Measurements from ENCODE around the gene CCDC57. TPM values are rescaled to one million over a fixed set of nuclear protein-coding genes. Genes with fewer than 3 reads are reported as not detected.

CCDC57 gene
- total and polyA plus RNA-seq, 2 of the 8 experiments (the other 6 are each of a cell fraction or from before 2014, with no cell fraction given), result 8.4 to 12.9 TPM

- no peak overlapping the region for H2BK120ac ChIP-seq (replicated peaks; ENCODE audit: low read depth, low read length)
- no peak overlapping the region for H4K5ac ChIP-seq (ENCODE audit: insufficient read length, low read depth, low read length)
- no peak overlapping the region for H2AK5ac ChIP-seq (ENCODE audit: low read depth, low read length)
- ChIA-PET CTCF (ENCODE audit: partially characterized antibody) (interaction anchor here (0.9 to 5.4 kb wide), 5 partner anchors 8 to 97 kb away, joined by 3 to 40 read pairs (median 3); partner anchors contain the start of genes DUS1L and RAC3), POLR2A (ENCODE audit: partially characterized antibody) (interaction anchor here (0.8 to 13.2 kb wide), 16 partner anchors 9 to 145 kb away, joined by 3 to 161 read pairs (median 4); partner anchors contain the start of genes DUS1L and RAC3)
- H3K4me2 ChIP-seq (ENCODE audit: insufficient read depth in 1 of 2, low read depth in 2 of 2, low read length in 2 of 2), result no peak overlapping the region
- H3K9ac ChIP-seq (replicated peaks in 1 of 4; ENCODE audit: extremely low read depth in 1 of 4, low read depth in 3 of 4, low read length in 3 of 4), result no peak overlapping the region
- no peak overlapping the region for H3K56ac ChIP-seq (replicated peaks; ENCODE audit: insufficient read length, low read depth, low read length)
- H4K20me1 ChIP-seq (replicated peaks in 1 of 2; ENCODE audit: control insufficient read depth in 1 of 2, insufficient read depth in 2 of 2, low read length in 2 of 2), result peaks cover 4 to 21% of the 10 kb centered on the region in 2 experiments
- 96% methylated on average over 23 of the region's 29 CpGs; no CpG with 5 or more reads in 1 of the 2 experiments for WGBS, 2 experiments (ENCODE audit: extremely low coverage in 1 of 2, insufficient coverage in 1 of 2, insufficient read length in 1 of 2, insufficient replicate concordance in 2 of 2, low coverage in 1 of 2, low lambda C conversion rate in 2 of 2, missing lambda C conversion rate in 1 of 2)
- H3K23me2 ChIP-seq (ENCODE audit: low read depth, low read length), result peaks cover 6% of the 10 kb centered on the region; the same call in 1 of the 2 replicates
- peaks cover 6% of the 10 kb centered on the region; the same call in 1 of the 2 replicates for H3K79me1 ChIP-seq (ENCODE audit: low read depth, low read length)
- H2BK15ac ChIP-seq (ENCODE audit: low read length), result no peak overlapping the region
- no peak overlapping the region for H4K8ac ChIP-seq (ENCODE audit: extremely low read depth, insufficient read depth, low read length)
- H2BK20ac ChIP-seq (ENCODE audit: low read length), result no peak overlapping the region
- no peak overlapping the region for H3K23ac ChIP-seq (ENCODE audit: insufficient read length)
- no peak overlapping the region for H3K14ac ChIP-seq (ENCODE audit: insufficient read length)
- H2BK5ac ChIP-seq (ENCODE audit: low read depth, low read length), result no peak overlapping the region
- DNase-seq (ENCODE audit: low read depth in 1 of 2, low spot score in 2 of 2), result no peak
- H4K91ac ChIP-seq (replicated peaks; ENCODE audit: insufficient read length, low read length), result no peak overlapping the region
- no peak overlapping the region for H3K27ac ChIP-seq (ENCODE audit: low read depth, low read length)
- peaks cover 14 to 40% (median 32%) of the 10 kb centered on the region in 4 experiments for H3K36me3 ChIP-seq (ENCODE audit: control insufficient read depth in 2 of 4, insufficient read depth in 4 of 4, low read length in 3 of 4)
- H3K79me2 ChIP-seq (ENCODE audit: control insufficient read depth in 1 of 2, insufficient read depth in 2 of 2, low read length in 2 of 2), result peaks cover 0 to 12% of the 10 kb centered on the region in 2 experiments; a peak in 1 of 4 replicates
- H3K9me3 ChIP-seq (ENCODE audit: insufficient read depth in 2 of 2, low read depth in 1 of 2, low read length in 1 of 2), result no peaks in the 10 kb centered on the region
- peaks cover 0 to 7% (median 3%) of the 10 kb centered on the region in 4 experiments; a peak in 4 of 7 replicates for H3K4me1 ChIP-seq (replicated peaks in 1 of 4; ENCODE audit: control insufficient read depth in 3 of 4, insufficient read depth in 4 of 4, low read length in 3 of 4)
- no peak for TF ChIP-seq KDM1A (IDR thresholded peaks at IDR 0.05; ENCODE audit: borderline replicate concordance, low read length)
- TF ChIP-seq BRCA1 (IDR thresholded peaks at IDR 0.05; ENCODE audit: low read depth, low read length), result no peak
- no peak for TF ChIP-seq USF2 (IDR thresholded peaks at IDR 0.05; ENCODE audit: low read length)
- TF ChIP-seq SAP30 (IDR thresholded peaks at IDR 0.05; ENCODE audit: insufficient read depth, insufficient replicate concordance, low read length), result no peak
- no peak for TF ChIP-seq RFX5 (IDR thresholded peaks at IDR 0.05; ENCODE audit: borderline replicate concordance, low read depth, low read length)
- no peak for TF ChIP-seq NRF1 (IDR thresholded peaks at IDR 0.05; ENCODE audit: low read depth, low read length)
- no peak for TF ChIP-seq EGR1 (IDR thresholded peaks at IDR 0.05; ENCODE audit: borderline replicate concordance, low read depth, low read length)
- no peak for TF ChIP-seq TAF7 (optimal IDR thresholded peaks at IDR 0.05; ENCODE audit: borderline replicate concordance, low read depth, low read length)
- TF ChIP-seq HDAC6 (IDR thresholded peaks at IDR 0.05; ENCODE audit: low read depth, low read length), result no peak
- TF ChIP-seq EP300 (IDR thresholded peaks at IDR 0.05; ENCODE audit: borderline replicate concordance in 1 of 2, low read depth in 2 of 2, low read length in 2 of 2), result no peak
- H2BK12ac ChIP-seq (ENCODE audit: low read depth, low read length), result no peak overlapping the region
- H3K18ac ChIP-seq (ENCODE audit: extremely low read depth, low read length), result no peak overlapping the region
- no peaks in the 10 kb centered on the region for H3K27me3 ChIP-seq (replicated peaks in 1 of 4; ENCODE audit: control insufficient read depth in 3 of 4, extremely low read depth in 1 of 4, insufficient read depth in 3 of 4, low read length in 3 of 4)
- no peak overlapping the region for H3K4ac ChIP-seq (replicated peaks; ENCODE audit: insufficient read length, low read depth, low read length)
- no peak overlapping the region for H2AFZ ChIP-seq (ENCODE audit: low read length)
- H3K4me3 ChIP-seq (ENCODE audit: extremely low read depth in 1 of 4, insufficient read depth in 2 of 4, low read depth in 3 of 4, low read length in 4 of 4), result no peak overlapping the region
- FAIRE-seq, result no peak
Observed at GRCh38 chr17:82056729-82057621, 155.7 kb downstream of the CCDC57 start.
